ENCODE data around the gene ABHD12.
"Not testable (repeated sequence)": the region's sequence is repeated elsewhere in the genome, so short reads cannot be mapped to it uniquely, and the experiment has no call there.

ABHD12 gene

GRCh38 chr20:25390538-25391528 is at the start of gene ABHD12:
TSS of gene ABHD12 (minus strand) at chr20:25390835. CDS start at chr20:25390703, 132 bp downstream.
- peak; percentile 94 for DNase-seq (ENCODE audit: low spot score)

GRCh38 chr20:25439328-25439727 is 48.7 kb upstream of the ABHD12 start:
- no peak for DNase-seq (ENCODE audit: low spot score)

- DNase-seq (ENCODE audit: low spot score): no peak
Observed at GRCh38 chr20:25437153-25437581, 46.5 kb upstream of the ABHD12 start.

- no peak for DNase-seq (ENCODE audit: low spot score)
Observed at GRCh38 chr20:25424536-25424935, 33.9 kb upstream of the ABHD12 start.

DNA sequence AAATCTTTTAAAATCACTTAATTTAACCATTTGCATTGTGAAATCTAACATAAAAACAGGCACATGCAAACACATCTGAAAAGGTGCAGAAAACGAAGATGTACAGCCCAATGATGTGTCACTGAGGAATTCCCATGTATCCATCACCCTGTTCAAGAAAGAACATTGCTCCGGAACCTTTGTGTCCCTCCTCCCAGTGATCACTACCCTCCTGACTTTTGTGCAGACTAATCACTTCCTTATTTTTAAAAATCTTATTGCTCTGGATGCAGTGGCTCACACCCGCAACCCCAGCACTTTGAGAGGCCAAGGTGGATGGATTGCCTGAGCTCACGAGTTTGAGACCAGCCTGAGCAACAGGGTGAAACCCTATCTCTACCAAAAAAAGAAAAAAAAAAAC is 31.4 kb upstream of the ABHD12 start:
- DNase-seq (ENCODE audit: low spot score): no peak

- DNase-seq (ENCODE audit: low spot score): no peak
Observed at GRCh38 chr20:25421102-25421501, 30.5 kb upstream of the ABHD12 start.

DNA sequence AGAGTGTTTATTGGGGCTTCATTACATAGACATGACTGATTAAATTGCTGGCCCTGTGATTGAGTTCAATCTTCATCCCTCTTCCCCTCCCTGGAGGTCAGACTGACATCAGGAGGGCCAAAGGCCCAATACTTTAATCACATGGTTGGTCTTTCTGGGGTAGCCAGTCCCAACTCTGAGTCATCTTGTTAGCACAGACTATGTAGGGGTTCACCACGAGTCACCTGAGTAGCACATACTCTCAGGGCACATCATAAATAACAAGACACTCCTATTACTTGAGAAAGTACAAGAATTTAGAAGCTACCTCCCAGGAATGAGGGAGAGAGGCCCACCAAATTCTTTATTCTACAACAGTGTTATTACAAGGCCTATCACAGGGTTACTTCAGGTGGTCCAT is 28.1 kb upstream of the ABHD12 start:
- no peak for DNase-seq (ENCODE audit: low spot score)

GRCh38 chr20:25408890-25409289 is 18.3 kb upstream of the ABHD12 start:
- DNase-seq (ENCODE audit: low spot score): no peak

GRCh38 chr20:25408170-25408547 is 17.5 kb upstream of the ABHD12 start:
- DNase-seq (ENCODE audit: low spot score): no peak

GRCh38 chr20:25407311-25408169 is 16.9 kb upstream of the ABHD12 start, which contains the start of gene GINS1:
TSS of gene GINS1 (plus strand) at chr20:25407673. CDS start at chr20:25407821, 148 bp downstream.
- DNase-seq (ENCODE audit: low spot score): peak; percentile 84

- no peak for DNase-seq (ENCODE audit: low spot score)
Observed at GRCh38 chr20:25402583-25402982, 11.9 kb upstream of the ABHD12 start.

DNA sequence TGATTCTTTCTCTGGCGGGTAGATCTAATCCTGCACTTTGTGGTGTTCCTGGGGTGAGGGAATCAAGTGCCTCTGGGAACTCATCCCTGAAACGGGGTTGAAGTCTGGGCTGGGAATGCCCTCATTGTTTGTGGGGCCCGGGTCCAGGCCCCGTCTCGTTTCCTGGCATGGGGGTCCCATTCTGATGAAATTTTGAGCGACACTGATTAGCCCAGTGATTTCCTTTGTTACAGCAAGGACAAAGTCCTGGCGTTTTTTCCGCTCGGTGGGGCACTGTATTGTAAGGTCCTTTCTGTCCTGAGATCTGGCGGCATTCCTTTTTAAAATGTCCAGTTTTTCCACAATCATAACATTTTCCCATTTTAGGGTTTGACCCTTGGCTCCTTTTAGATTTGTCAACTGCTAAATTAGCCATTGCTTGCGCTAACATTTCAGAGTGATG is 9.7 kb upstream of the ABHD12 start:
- DNase-seq (ENCODE audit: low spot score): not testable (repeated sequence)

GRCh38 chr20:25399037-25399430 is 8.4 kb upstream of the ABHD12 start:
- peak; percentile 81 for DNase-seq (ENCODE audit: low spot score)

- no peak for DNase-seq (ENCODE audit: low spot score)
Observed at GRCh38 chr20:25398376-25399036, 7.9 kb upstream of the ABHD12 start.

DNA sequence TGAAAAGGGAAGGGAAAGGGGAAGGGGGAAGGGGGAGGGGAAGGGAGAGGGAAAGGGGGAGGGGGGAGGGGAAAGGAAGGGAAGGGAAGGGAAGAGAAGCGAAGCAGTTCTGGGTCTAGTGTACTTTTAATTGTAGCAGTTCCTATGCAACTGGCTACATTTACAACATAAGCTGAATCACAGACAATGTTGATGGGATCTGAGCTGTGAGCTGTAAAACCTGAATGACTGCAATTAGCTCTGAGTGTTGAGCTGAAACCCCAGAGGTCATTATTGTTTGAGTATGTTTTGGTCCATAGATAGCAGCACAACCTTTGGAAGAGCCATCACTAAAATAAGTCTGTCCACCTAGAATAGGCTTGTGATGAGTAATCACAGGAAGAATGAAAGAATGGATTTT is 7.2 kb upstream of the ABHD12 start:
- no peak for DNase-seq (ENCODE audit: low spot score)

DNA sequence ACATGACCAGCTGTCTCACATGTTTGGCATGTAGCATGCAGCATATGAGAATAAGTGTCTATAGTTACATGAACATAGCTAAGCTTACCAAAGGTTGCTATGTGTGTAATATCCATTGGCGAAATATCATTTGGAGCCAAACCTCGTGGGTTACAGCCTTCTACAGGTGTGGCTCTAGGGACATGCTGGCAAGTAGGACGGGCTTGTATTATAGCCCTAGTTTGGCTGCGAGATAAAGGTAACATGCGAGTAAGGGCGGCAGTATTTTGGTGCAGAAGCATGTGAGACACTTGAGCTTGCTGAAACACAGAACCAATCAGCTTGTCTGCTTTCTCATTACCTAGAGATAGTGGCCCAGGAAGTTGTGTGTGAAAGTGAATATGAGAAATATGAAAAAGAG is 6.5 kb upstream of the ABHD12 start:
- DNase-seq (ENCODE audit: low spot score): no peak

DNA sequence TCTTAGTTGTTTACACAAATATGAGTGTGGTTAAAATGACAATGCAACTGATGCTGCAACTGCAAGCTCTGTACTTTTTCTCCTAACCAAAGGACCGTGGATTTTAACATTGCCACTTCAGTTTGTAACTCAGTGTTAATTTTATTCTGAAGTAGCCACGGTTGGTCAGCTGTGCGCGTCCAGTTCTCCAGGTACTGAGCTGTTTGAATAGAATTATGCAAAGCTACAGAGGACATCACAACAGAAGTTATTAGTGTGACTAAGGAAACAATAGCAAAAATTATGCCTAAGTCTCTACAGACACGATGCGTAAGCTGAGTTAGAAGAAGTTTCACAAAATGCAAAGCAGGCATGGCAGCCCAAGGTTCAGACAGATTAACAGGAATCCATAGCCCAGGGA is 4.4 kb upstream of the ABHD12 start:
- no peak for DNase-seq (ENCODE audit: low spot score)

- no peak for DNase-seq (ENCODE audit: low spot score)
Observed at GRCh38 chr20:25394276-25394675, 3.6 kb upstream of the ABHD12 start.

GRCh38 chr20:25389858-25390537 is 637 bp downstream of the ABHD12 start:
- DNase-seq (ENCODE audit: low spot score): no peak

GRCh38 chr20:25389401-25389857 is 1.2 kb downstream of the ABHD12 start:
- DNase-seq (ENCODE audit: low spot score): no peak

- no peak for DNase-seq (ENCODE audit: low spot score)
Observed at GRCh38 chr20:25382704-25383370, 7.8 kb downstream of the ABHD12 start.

Measured in kidney capillary endothelial cell (primary cell).